ENCODE data around the gene FAM168A. TPM values are rescaled to one million over a fixed set of nuclear protein-coding genes. Genes with fewer than 3 reads are reported as not detected.

FAM168A gene
- total RNA-seq, 1 experiment from 2014 or later: 21.1 TPM

- Histone ChIP-seq H4K91ac (ENCODE audit: insufficient read length, low read depth, low read length) (no peak overlapping the region), H3K4me1 (ENCODE audit: insufficient read depth, low read length) (no peaks in the 10 kb centered on the region), H3K56ac (ENCODE audit: insufficient read length, low read depth, low read length) (no peak overlapping the region), H4K20me1 (ENCODE audit: control insufficient read depth, insufficient read depth, insufficient read length) (no peaks in the 10 kb centered on the region), H2AFZ (ENCODE audit: low read length) (no peak overlapping the region), H3K9ac (ENCODE audit: extremely low read depth, insufficient read length, low read length) (no peak overlapping the region), H3K27me3 (ENCODE audit: insufficient read depth, low read length) (no peaks in the 10 kb centered on the region), H3K27ac (ENCODE audit: insufficient read length, low read depth, low read length) (no peak overlapping the region), H4K5ac (ENCODE audit: insufficient read length, low read depth, low read length) (no peak overlapping the region), H3K4ac (ENCODE audit: low read depth, low read length) (no peak overlapping the region), H3K18ac (ENCODE audit: insufficient read length, low read depth, low read length) (no peak overlapping the region), H3K23me2 (ENCODE audit: insufficient read length, low read depth, low read length, poor library complexity, severe bottlenecking) (no peaks in the 10 kb centered on the region), H3K9me3 (ENCODE audit: control insufficient read depth, low read depth, low read length) (no peaks in the 10 kb centered on the region), H2BK12ac (ENCODE audit: insufficient read length, low read depth, low read length) (no peak overlapping the region), H2BK120ac (ENCODE audit: low read depth, low read length, poor library complexity, severe bottlenecking) (no peak overlapping the region), H3K79me1 (ENCODE audit: insufficient read depth, low read depth, low read length, poor library complexity, severe bottlenecking) (no peaks in the 10 kb centered on the region), H3K79me2 (ENCODE audit: insufficient read depth, low read length) (no peaks in the 10 kb centered on the region), H3K23ac (ENCODE audit: insufficient read length, low read depth, low read length) (no peak overlapping the region), H3K14ac (ENCODE audit: insufficient read depth, low read length) (no peak overlapping the region; the same call in 1 of the 2 replicates), H2BK5ac (ENCODE audit: insufficient read length, low read length) (no peak overlapping the region), H2BK20ac (ENCODE audit: low read depth, low read length, poor library complexity, severe bottlenecking) (no peak overlapping the region), H2AK5ac (ENCODE audit: insufficient read length, low read length) (no peak overlapping the region), H3K4me2 (ENCODE audit: insufficient read depth, insufficient read length, low read length) (no peak overlapping the region), H3T11ph (ENCODE audit: low read length) (no peak overlapping the region), H4K8ac (replicated peaks; ENCODE audit: insufficient read length, low read depth, low read length) (no peak overlapping the region), H2BK15ac (ENCODE audit: low read depth, low read length) (no peak overlapping the region)
- H3K27ac Mint-ChIP-seq: peak overlapping the region in 1 of 3 experiments; percentile 89; a peak in 2 of 7 replicates
- H3K36me3 Mint-ChIP-seq (ENCODE audit: insufficient read depth in 1 of 3, low read depth in 3 of 3): peaks cover 0 to 2% (median 0%) of the 10 kb centered on the region in 3 experiments; a peak in 2 of 7 replicates
- no peaks in the 10 kb centered on the region for H3K9me3 Mint-ChIP-seq
- H3K27me3 Mint-ChIP-seq (ENCODE audit: low read depth): no peaks in the 10 kb centered on the region; the same call in 1 of the 2 replicates
- peaks cover 31 to 47% of the 10 kb centered on the region in 2 experiments for H3K4me1 Mint-ChIP-seq
- no peak for DNase-seq
- no CpG with 5 or more reads among the region's 21 CpGs for WGBS (ENCODE audit: extremely low coverage, insufficient read length, low lambda C conversion rate)
- TF ChIP-seq, protein P1, sequence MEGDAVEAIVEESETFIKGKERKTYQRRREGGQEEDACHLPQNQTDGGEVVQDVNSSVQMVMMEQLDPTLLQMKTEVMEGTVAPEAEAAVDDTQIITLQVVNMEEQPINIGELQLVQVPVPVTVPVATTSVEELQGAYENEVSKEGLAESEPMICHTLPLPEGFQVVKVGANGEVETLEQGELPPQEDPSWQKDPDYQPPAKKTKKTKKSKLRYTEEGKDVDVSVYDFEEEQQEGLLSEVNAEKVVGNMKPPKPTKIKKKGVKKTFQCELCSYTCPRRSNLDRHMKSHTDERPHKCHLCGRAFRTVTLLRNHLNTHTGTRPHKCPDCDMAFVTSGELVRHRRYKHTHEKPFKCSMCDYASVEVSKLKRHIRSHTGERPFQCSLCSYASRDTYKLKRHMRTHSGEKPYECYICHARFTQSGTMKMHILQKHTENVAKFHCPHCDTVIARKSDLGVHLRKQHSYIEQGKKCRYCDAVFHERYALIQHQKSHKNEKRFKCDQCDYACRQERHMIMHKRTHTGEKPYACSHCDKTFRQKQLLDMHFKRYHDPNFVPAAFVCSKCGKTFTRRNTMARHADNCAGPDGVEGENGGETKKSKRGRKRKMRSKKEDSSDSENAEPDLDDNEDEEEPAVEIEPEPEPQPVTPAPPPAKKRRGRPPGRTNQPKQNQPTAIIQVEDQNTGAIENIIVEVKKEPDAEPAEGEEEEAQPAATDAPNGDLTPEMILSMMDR (conservative IDR thresholded peaks at IDR 0.05): no peak
- H3K4me3 Mint-ChIP-seq: no peak overlapping the region
These were observed 210.2 kb downstream of the FAM168A start for GRCh38 chr11:73387594-73388264.
